ENCODE results near the gene KIRREL3. TPM values are rescaled to one million over a fixed set of nuclear protein-coding genes. Genes with fewer than 3 reads are reported as not detected.

KIRREL3 gene
- polyA plus RNA-seq, 1 donor (not counting 4 experiments of a cell fraction or from before 2014, with no cell fraction given): 0.04 TPM

- Histone ChIP-seq H4K20me1 (ENCODE audit: control insufficient read depth, extremely low read depth, insufficient read depth, low read length) (no peaks in the 10 kb centered on the region), H2AFZ (ENCODE audit: control insufficient read depth, low read length) (no peak overlapping the region)
Observed at GRCh38 chr11:126893796-126894195, 106.8 kb downstream of the KIRREL3 start.

DNA sequence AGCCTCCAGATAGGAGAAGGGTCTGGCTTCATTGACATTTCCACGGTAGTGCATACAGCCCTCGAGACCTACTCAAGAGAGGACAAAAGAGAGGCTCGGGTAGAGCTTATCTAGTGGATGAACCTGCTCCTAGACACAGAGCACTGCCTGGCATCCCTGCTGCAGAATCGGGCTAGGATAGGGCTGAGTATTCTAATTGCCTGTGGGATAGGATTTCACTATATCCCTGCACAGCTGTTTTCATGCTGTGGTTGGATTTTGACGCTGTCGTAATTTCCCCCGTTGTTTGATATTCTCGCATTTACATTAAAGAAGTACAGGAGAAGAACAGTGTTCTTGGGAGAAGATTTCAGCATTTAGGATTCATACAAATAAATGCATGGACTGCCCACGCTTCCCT, 107.8 kb downstream of the KIRREL3 start:
- H3K36me3 ChIP-seq (ENCODE audit: control insufficient read depth in 2 of 2, extremely low read depth in 1 of 2, insufficient read depth in 2 of 2, low read length in 2 of 2): no peaks in the 10 kb centered on the region
- no peak overlapping the region for H3K27ac ChIP-seq (ENCODE audit: control insufficient read depth, insufficient read depth, low read length)
- no peaks in the 10 kb centered on the region for H3K27me3 ChIP-seq (ENCODE audit: control insufficient read depth, extremely low read depth, insufficient read depth, low read length)
- no peak overlapping the region for H2AFZ ChIP-seq (ENCODE audit: control insufficient read depth, low read length)
- H4K20me1 ChIP-seq (ENCODE audit: control insufficient read depth, extremely low read depth, insufficient read depth, low read length): no peaks in the 10 kb centered on the region
- H3K79me2 ChIP-seq (ENCODE audit: control insufficient read depth, insufficient read depth, low read length): no peaks in the 10 kb centered on the region
- H3K9ac ChIP-seq (ENCODE audit: control insufficient read depth, extremely low read depth, insufficient read depth, low read length): no peak overlapping the region
- no peaks in the 10 kb centered on the region for H3K4me1 ChIP-seq (ENCODE audit: control insufficient read depth, extremely low read depth, insufficient read depth, low read length)
- DNase-seq (ENCODE audit: low read depth, low spot score) (no peak), FAIRE-seq (no peak)
- no peak overlapping the region for H3K4me3 ChIP-seq (ENCODE audit: control insufficient read depth in 2 of 3, extremely low read depth in 1 of 3, insufficient read depth in 2 of 3, low read depth in 1 of 3, low read length in 3 of 3)
- H3K9me3 ChIP-seq (ENCODE audit: control insufficient read depth, low read depth, low read length): peaks cover 3% of the 10 kb centered on the region
- H3K4me2 ChIP-seq (ENCODE audit: control insufficient read depth, extremely low read depth, insufficient read depth, low read depth, low read length): no peak overlapping the region
- dilution Hi-C loops (cut with MboI; ENCODE audit: extremely low pct_ligation_motif_present, low sequenced_read_pairs): no loop called here
- TF ChIP-seq EZH2 (IDR thresholded peaks at IDR 0.05; ENCODE audit: low read length): no peak
- TF ChIP-seq, protein P1, sequence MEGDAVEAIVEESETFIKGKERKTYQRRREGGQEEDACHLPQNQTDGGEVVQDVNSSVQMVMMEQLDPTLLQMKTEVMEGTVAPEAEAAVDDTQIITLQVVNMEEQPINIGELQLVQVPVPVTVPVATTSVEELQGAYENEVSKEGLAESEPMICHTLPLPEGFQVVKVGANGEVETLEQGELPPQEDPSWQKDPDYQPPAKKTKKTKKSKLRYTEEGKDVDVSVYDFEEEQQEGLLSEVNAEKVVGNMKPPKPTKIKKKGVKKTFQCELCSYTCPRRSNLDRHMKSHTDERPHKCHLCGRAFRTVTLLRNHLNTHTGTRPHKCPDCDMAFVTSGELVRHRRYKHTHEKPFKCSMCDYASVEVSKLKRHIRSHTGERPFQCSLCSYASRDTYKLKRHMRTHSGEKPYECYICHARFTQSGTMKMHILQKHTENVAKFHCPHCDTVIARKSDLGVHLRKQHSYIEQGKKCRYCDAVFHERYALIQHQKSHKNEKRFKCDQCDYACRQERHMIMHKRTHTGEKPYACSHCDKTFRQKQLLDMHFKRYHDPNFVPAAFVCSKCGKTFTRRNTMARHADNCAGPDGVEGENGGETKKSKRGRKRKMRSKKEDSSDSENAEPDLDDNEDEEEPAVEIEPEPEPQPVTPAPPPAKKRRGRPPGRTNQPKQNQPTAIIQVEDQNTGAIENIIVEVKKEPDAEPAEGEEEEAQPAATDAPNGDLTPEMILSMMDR (optimal IDR thresholded peaks at IDR 0.05 in 1 of 3, IDR thresholded peaks at IDR 0.05 in 1 of 3, conservative IDR thresholded peaks at IDR 0.05 in 1 of 3; ENCODE audit: extremely low read depth in 1 of 3, insufficient read depth in 2 of 3, low read length in 3 of 3): no peak
- H3K9me1 ChIP-seq (ENCODE audit: control insufficient read depth, extremely low read depth, insufficient read depth, low read length): no peaks in the 10 kb centered on the region

More at GRCh38 chr11:126893796-126894195, 106.8 kb downstream of the KIRREL3 start:
- H3K9me3 ChIP-seq (ENCODE audit: control insufficient read depth, low read depth, low read length): peaks cover 3% of the 10 kb centered on the region
- H3K79me2 ChIP-seq (ENCODE audit: control insufficient read depth, insufficient read depth, low read length): no peaks in the 10 kb centered on the region
- no peak for DNase-seq (ENCODE audit: low read depth, low spot score)
- no peak overlapping the region for H3K4me3 ChIP-seq (ENCODE audit: control insufficient read depth in 2 of 3, extremely low read depth in 1 of 3, insufficient read depth in 2 of 3, low read depth in 1 of 3, low read length in 3 of 3)
- H3K27me3 ChIP-seq (ENCODE audit: control insufficient read depth, extremely low read depth, insufficient read depth, low read length): no peaks in the 10 kb centered on the region
- no peak overlapping the region for H3K4me2 ChIP-seq (ENCODE audit: control insufficient read depth, extremely low read depth, insufficient read depth, low read depth, low read length)
- dilution Hi-C loops (cut with MboI; ENCODE audit: extremely low pct_ligation_motif_present, low sequenced_read_pairs): no loop called here
- no peaks in the 10 kb centered on the region for H3K36me3 ChIP-seq (ENCODE audit: control insufficient read depth in 2 of 2, extremely low read depth in 1 of 2, insufficient read depth in 2 of 2, low read length in 2 of 2)
- TF ChIP-seq, protein P1 (optimal IDR thresholded peaks at IDR 0.05 in 1 of 3, IDR thresholded peaks at IDR 0.05 in 1 of 3, conservative IDR thresholded peaks at IDR 0.05 in 1 of 3; ENCODE audit: extremely low read depth in 1 of 3, insufficient read depth in 2 of 3, low read length in 3 of 3): no peak
- TF ChIP-seq EZH2 (IDR thresholded peaks at IDR 0.05; ENCODE audit: low read length): no peak
- no peak overlapping the region for H3K27ac ChIP-seq (ENCODE audit: control insufficient read depth, insufficient read depth, low read length)
- H3K9me1 ChIP-seq (ENCODE audit: control insufficient read depth, extremely low read depth, insufficient read depth, low read length): no peaks in the 10 kb centered on the region
- FAIRE-seq: no peak
- H3K9ac ChIP-seq (ENCODE audit: control insufficient read depth, extremely low read depth, insufficient read depth, low read length): no peak overlapping the region
- no peaks in the 10 kb centered on the region for H3K4me1 ChIP-seq (ENCODE audit: control insufficient read depth, extremely low read depth, insufficient read depth, low read length)
